Panc1 (cell line): ENCODE measurements around the gene RIBC1.

Source experiments
- POLR2AphosphoS5 ChIP-seq: IDR thresholded peaks from 2 replicates; pipeline ENCODE4 v1.6.1; 2012; ENCODE audit warnings: mild to moderate bottlenecking, low read depth, low read length, moderate library complexity
- REST ChIP-seq, 2 experiments: IDR thresholded peaks; 2 replicates each; pipeline ENCODE4 v1.6.1; 2011 to 2012; ENCODE audit warnings: low read depth in 2 of 2, control low read depth in 1 of 2, low read length in 1 of 2, mild to moderate bottlenecking in 1 of 2, moderate library complexity in 1 of 2; ENCODE audit not compliant: insufficient read depth in 1 of 2
- SIN3A ChIP-seq: IDR thresholded peaks from 2 replicates; pipeline ENCODE4 v1.6.1; 2012; ENCODE audit warnings: low read depth, mild to moderate bottlenecking, low read length, moderate library complexity, borderline replicate concordance; ENCODE audit not compliant: insufficient read depth
- TF ChIP-seq, protein P1 (sequence below): fragments of 450-650 bp; IDR thresholded peaks from 2 replicates; pipeline ENCODE4 v1.5.1; 2017; ENCODE audit warnings: mild to moderate bottlenecking

GRCh38 chrX:53377464-53377863, 45.2 kb upstream of the RIBC1 start:
- no peak for TF ChIP-seq POLR2AphosphoS5
- TF ChIP-seq, protein P1, sequence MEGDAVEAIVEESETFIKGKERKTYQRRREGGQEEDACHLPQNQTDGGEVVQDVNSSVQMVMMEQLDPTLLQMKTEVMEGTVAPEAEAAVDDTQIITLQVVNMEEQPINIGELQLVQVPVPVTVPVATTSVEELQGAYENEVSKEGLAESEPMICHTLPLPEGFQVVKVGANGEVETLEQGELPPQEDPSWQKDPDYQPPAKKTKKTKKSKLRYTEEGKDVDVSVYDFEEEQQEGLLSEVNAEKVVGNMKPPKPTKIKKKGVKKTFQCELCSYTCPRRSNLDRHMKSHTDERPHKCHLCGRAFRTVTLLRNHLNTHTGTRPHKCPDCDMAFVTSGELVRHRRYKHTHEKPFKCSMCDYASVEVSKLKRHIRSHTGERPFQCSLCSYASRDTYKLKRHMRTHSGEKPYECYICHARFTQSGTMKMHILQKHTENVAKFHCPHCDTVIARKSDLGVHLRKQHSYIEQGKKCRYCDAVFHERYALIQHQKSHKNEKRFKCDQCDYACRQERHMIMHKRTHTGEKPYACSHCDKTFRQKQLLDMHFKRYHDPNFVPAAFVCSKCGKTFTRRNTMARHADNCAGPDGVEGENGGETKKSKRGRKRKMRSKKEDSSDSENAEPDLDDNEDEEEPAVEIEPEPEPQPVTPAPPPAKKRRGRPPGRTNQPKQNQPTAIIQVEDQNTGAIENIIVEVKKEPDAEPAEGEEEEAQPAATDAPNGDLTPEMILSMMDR, result no peak
- TF ChIP-seq SIN3A, result no peak
- no peak for TF ChIP-seq REST (IDR thresholded peaks at IDR 0.05; ENCODE audit: insufficient read depth in 1 of 2, low read depth in 2 of 2, low read length in 1 of 2)
